Epithelial cell of esophagus (primary cell): ENCODE results near the gene WDR5B.

Source experiments
- DNase-seq: peaks from one replicate; pipeline ENCODE4 v3.0.0; 2010; ENCODE audit warnings: low read depth
- H3K4me3 ChIP-seq: 2 replicates; pipeline ENCODE4 v1.5.1; 2011; ENCODE audit warnings: mild to moderate bottlenecking, low read length, control low read depth
- TF ChIP-seq, protein P1 (sequence below): IDR thresholded peaks from 2 replicates; pipeline ENCODE4 v1.5.1; 2011; ENCODE audit warnings: low read depth, mild to moderate bottlenecking, low read length, control low read depth, inconsistent platforms; ENCODE audit not compliant: insufficient read depth; ENCODE audit errors: missing control alignments

WDR5B gene

DNA sequence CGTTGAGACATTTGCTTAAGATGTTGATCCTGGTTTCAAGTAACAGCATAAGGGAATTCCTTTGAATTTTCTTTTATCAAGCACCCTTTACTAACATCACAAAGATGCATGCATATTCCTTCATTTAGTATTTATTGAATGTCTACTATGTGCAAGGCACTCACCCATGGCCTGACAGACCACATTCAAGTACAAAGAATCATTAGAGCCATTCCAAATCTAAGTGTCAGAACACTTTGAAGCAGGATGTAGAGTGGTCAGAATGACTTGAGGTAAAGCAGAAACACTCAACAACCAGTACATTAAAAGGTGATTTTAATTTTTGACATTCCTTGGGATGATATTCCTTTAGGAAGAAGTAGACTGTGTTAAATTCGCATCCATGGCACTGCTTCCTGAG, 6.0 kb upstream of the WDR5B start:
- TF ChIP-seq, protein P1, sequence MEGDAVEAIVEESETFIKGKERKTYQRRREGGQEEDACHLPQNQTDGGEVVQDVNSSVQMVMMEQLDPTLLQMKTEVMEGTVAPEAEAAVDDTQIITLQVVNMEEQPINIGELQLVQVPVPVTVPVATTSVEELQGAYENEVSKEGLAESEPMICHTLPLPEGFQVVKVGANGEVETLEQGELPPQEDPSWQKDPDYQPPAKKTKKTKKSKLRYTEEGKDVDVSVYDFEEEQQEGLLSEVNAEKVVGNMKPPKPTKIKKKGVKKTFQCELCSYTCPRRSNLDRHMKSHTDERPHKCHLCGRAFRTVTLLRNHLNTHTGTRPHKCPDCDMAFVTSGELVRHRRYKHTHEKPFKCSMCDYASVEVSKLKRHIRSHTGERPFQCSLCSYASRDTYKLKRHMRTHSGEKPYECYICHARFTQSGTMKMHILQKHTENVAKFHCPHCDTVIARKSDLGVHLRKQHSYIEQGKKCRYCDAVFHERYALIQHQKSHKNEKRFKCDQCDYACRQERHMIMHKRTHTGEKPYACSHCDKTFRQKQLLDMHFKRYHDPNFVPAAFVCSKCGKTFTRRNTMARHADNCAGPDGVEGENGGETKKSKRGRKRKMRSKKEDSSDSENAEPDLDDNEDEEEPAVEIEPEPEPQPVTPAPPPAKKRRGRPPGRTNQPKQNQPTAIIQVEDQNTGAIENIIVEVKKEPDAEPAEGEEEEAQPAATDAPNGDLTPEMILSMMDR, result no peak
- H3K4me3 ChIP-seq, result no peak overlapping the region
- DNase-seq, result no peak

DNA sequence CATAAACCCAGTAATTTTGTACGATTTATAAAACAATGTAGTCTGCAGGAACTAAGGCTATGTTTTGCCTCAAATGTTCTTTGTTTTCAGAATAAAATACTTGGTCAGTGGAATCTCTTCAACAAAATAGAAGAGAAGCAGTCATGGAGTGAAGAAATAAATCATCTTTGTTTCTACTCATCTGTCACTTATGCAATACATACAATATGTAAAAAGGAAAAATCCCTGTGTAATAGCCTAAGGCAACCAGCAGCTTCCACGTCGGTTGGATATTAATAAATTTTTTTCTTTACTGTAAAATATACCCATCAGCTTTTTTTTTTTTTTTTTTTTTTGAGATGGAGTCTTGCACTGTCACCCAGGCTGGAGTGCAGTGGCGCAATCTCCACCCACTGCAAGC, 5.2 kb upstream of the WDR5B start:
- H3K4me3 ChIP-seq, result no peak overlapping the region
- TF ChIP-seq, protein P1, result no peak
- DNase-seq, result peak; percentile 49

DNA sequence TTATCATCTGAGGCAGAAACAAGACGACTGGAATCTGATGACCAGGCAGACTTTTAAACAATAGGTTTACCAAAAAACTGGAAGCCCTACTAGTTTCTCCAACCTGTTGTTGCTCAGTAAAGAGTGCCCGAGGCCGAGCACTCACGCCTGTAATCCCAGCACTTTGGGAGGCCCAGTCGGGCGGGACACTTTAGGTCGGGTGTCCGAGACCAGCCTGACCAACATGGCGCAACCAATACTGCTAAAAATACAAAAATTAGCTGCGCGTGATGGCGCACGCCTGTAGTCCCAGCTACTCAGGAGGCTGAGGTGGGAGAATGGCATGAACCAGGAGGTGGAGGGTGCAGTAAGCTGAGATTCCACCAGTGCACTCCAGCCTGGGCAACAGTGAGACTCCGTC, 1.1 kb upstream of the WDR5B start:
- TF ChIP-seq, protein P1, result no peak
- DNase-seq, result peak; percentile 31
- peak overlapping the region; percentile 86 for H3K4me3 ChIP-seq

DNA sequence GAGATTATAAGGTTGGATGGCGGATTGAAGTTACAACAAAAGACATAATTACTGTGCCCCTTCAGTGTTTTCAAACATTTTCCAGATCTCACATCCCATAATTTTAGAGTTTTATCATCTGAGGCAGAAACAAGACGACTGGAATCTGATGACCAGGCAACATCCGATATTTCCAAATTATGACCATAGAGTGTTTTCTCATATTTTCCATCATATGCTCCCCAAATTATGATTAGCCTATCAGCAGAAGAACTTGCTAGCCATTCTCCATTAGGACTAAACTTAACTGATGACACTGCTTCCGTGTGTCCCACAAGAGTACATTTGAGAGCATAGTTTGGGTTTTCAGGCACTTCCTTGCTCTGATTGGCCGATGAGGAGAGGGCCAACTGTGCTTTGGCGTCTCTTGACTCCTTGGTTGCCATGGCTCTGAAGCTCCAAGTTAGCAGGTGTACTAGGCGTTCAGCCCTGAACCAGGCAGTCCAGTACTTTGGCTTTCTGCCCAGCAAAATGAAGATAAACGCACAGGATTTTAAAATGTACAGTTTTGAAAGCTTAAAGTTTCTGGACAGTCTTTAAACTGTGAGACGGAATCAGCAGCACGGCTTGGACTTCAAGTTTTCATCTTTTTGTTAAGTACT, 638 bp downstream of the WDR5B start:
- H3K4me3 ChIP-seq, result peak overlapping the region; percentile 86
- DNase-seq, result peak; percentile 69
- TF ChIP-seq, protein P1, result no peak

DNA sequence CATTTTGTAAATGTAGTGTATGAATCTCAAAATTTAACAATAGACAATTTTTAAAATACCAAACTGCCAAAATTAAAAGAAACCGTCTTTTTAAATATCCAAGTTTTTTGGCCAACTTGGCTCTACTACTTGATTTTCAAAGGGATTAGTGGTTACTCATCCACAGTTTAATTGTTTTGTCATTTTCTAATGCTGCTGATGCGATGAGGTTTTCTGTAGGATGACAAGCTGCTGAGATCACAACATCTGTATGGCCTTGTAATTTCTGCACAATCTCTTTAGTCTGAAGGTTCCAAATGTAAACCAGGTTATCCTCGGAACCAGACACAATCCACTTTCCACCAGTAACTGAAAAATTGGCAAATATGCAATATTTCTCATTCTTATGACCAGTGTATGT, 1.5 kb downstream of the WDR5B start:
- TF ChIP-seq, protein P1, result no peak
- H3K4me3 ChIP-seq, result no peak overlapping the region
- DNase-seq, result no peak

DNA sequence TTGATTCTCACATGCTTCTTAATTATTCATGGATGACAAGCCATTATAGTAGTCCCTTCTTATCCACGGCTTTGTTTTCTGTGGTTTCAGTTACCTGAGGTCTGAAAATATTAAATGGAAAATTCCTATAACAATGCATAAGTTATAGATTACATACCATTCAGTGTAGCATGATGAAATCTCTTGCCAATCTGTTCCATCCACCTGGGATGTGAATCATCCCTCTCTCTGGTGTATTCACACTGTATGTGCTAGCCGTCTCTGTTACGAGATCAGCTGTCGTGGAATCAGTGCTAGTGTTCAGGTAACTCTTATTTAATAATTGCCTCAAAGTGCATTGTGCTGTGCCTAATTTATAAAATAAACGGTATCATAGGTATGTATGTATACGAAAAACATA, 5.2 kb downstream of the WDR5B start:
- DNase-seq, result peak; percentile 57
- TF ChIP-seq, protein P1, result no peak
- H3K4me3 ChIP-seq, result no peak overlapping the region

DNA sequence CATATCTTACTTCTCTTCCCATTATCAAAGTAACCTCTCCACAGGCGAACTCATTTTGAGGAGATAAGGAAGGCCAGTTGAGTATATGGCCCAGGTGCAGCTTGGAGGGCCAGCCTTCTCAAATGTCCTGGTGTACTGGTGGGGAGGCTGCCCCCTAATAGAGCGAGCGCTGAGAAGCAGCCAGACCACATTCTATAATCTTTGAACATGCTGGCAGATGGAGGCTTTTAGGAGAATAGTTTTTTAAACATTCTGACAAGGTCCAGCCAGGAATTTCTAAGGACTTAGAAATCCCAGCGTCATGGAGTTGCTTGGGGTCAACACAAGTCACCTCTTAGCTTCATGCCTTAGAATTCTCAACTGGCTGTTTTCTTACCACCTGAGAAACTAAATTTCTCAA, 5.8 kb downstream of the WDR5B start:
- H3K4me3 ChIP-seq, result no peak overlapping the region
- TF ChIP-seq, protein P1, result no peak
- DNase-seq, result no peak
